Measurements from ENCODE around the gene ACP5. TPM values are rescaled to one million over a fixed set of nuclear protein-coding genes. Genes with fewer than 3 reads are reported as not detected.

Gene ACP5
- total RNA-seq: under 0.01 and 0.17 TPM in 2 replicates

GRCh38 chr19:11577451-11578257 lies at the start of gene ACP5:
Gene ACP5 (minus strand): TSS chr19:11577645. CDS start chr19:11577317, 328 bp downstream.

GRCh38 chr19:11597202-11598102 lies 20.0 kb upstream of the ACP5 start, which contains the start of gene ZNF627:
Gene ZNF627 (plus strand): TSS chr19:11597483. CDS start chr19:11597628, 145 bp downstream.

GRCh38 chr19:11558881-11559828 lies 18.3 kb downstream of the ACP5 start, which contains the start of gene ELOF1:
Gene ELOF1 (minus strand): TSS chr19:11559230. CDS start chr19:11554347, 4,883 bp downstream.

GRCh38 chr19:11538232-11539036 lies 39.0 kb downstream of the ACP5 start, which contains the start of gene CNN1:
Gene CNN1 (plus strand): TSS chr19:11538851. CDS start chr19:11538928, 77 bp downstream.

GRCh38 chr19:11528551-11529341 lies 48.7 kb downstream of the ACP5 start, which contains the start of gene ECSIT:
Gene ECSIT (minus strand): TSS chr19:11529134. CDS start chr19:11519170, 9,964 bp downstream.

Other genes with a start within 250 kb of the ACP5 start
- 4.0 and 5.5 TPM in 2 replicates for gene RAB3D, start 238.0 kb downstream of the ACP5 start, total RNA-seq
- gene TMEM205, start 231.4 kb downstream of the ACP5 start, total RNA-seq: 135 and 145 TPM in 2 replicates
- gene CCDC159, start 231.1 kb downstream of the ACP5 start, total RNA-seq: 2.5 and 6.7 TPM in 2 replicates
- gene PLPPR2, start 222.2 kb downstream of the ACP5 start, total RNA-seq: 8.6 and 13.5 TPM in 2 replicates
- gene SWSAP1, start 203.0 kb downstream of the ACP5 start, total RNA-seq: 1.7 and 2.1 TPM in 2 replicates
- 12.4 and 15.3 TPM in 2 replicates for gene EPOR, start 193.3 kb downstream of the ACP5 start, total RNA-seq
- gene RGL3, start 158.3 kb downstream of the ACP5 start, total RNA-seq: not detected in 2 replicates
- gene ODAD3, start 142.5 kb downstream of the ACP5 start, total RNA-seq: 0.15 and 0.17 TPM in 2 replicates
- 171 and 176 TPM in 2 replicates for gene PRKCSH, start 142.0 kb downstream of the ACP5 start, total RNA-seq
- gene ELAVL3, start 96.6 kb downstream of the ACP5 start, total RNA-seq: not detected in 2 replicates
- 4.5 and 5.0 TPM in 2 replicates for gene ZNF653, start 71.8 kb downstream of the ACP5 start, total RNA-seq
- 39.1 and 43.4 TPM in 2 replicates for gene ECSIT, start 48.5 kb downstream of the ACP5 start, total RNA-seq
- gene CNN1, start 38.8 kb downstream of the ACP5 start, total RNA-seq: 9.1 and 9.2 TPM in 2 replicates
- gene ELOF1, start 18.4 kb downstream of the ACP5 start, total RNA-seq: 61.2 and 69.8 TPM in 2 replicates
- gene ZNF627, start 19.8 kb upstream of the ACP5 start, total RNA-seq: 11.1 and 12.2 TPM in 2 replicates
- gene ZNF823, start 161.3 kb upstream of the ACP5 start, total RNA-seq: 3.4 and 3.9 TPM in 2 replicates
- 2.1 and 3.2 TPM in 2 replicates for gene ZNF441, start 189.4 kb upstream of the ACP5 start, total RNA-seq
- gene ZNF491, start 220.9 kb upstream of the ACP5 start, total RNA-seq: 0.74 and 1.0 TPM in 2 replicates
- gene ZNF440, start 236.6 kb upstream of the ACP5 start, total RNA-seq: 2.9 and 3.1 TPM in 2 replicates